KMS-11 (cell line): ENCODE data around the gene OR2T4.

Source experiments
- H2AFZ ChIP-seq: fragments of 200-600 bp; sonication (generic); 2 replicates; pipeline ENCODE4 v1.6.1; 2016; ENCODE audit warnings: antibody characterized with exemption, mixed run types, low read depth
- H3K27ac ChIP-seq: fragments of 200-600 bp; sonication (generic); 2 replicates; pipeline ENCODE4 v1.6.1; 2016; ENCODE audit warnings: mild to moderate bottlenecking, mixed run types
- H3K27me3 ChIP-seq: fragments of 200-600 bp; sonication (generic); 2 replicates; pipeline ENCODE4 v1.6.1; 2017; ENCODE audit warnings: mild to moderate bottlenecking, low read depth, mixed run types, moderate library complexity; ENCODE audit not compliant: insufficient read depth
- H3K36me3 ChIP-seq: fragments of 200-600 bp; sonication (generic); 2 replicates; pipeline ENCODE4 v1.6.1; 2017; ENCODE audit warnings: mild to moderate bottlenecking, mixed run types; ENCODE audit not compliant: insufficient read depth
- H3K4me1 ChIP-seq: fragments of 200-600 bp; sonication (generic); 2 replicates; pipeline ENCODE4 v1.6.1; 2016; ENCODE audit warnings: mild to moderate bottlenecking, low read depth, mixed run types; ENCODE audit not compliant: poor library complexity, severe bottlenecking
- H3K4me2 ChIP-seq: fragments of 200-600 bp; sonication (generic); 2 replicates; pipeline ENCODE4 v1.7.0; 2016; ENCODE audit warnings: mild to moderate bottlenecking, mixed run types
- H3K4me3 ChIP-seq: fragments of 200-600 bp; sonication (generic); IDR thresholded peaks from 2 replicates; pipeline ENCODE4 v1.6.1; 2017; ENCODE audit warnings: low read depth, low read length, mixed read lengths; ENCODE audit not compliant: insufficient read depth
- H3K79me2 ChIP-seq: fragments of 200-600 bp; sonication (generic); 2 replicates; pipeline ENCODE4 v1.6.1; 2016; ENCODE audit warnings: low read depth, mixed run types; ENCODE audit not compliant: insufficient read depth
- H3K9ac ChIP-seq: fragments of 200-600 bp; sonication (generic); 2 replicates; pipeline ENCODE4 v1.6.1; 2016; ENCODE audit warnings: mild to moderate bottlenecking, mixed run types
- H4K20me1 ChIP-seq: fragments of 200-600 bp; sonication (generic); 2 replicates; pipeline ENCODE4 v1.6.1; 2016; ENCODE audit warnings: mild to moderate bottlenecking, mixed run types; ENCODE audit not compliant: insufficient read depth
- TF ChIP-seq, protein P1 (sequence below): fragments of 200-600 bp; sonication (generic); conservative IDR thresholded peaks from 2 replicates; pipeline ENCODE4 v1.6.1; 2017; ENCODE audit warnings: low read depth, mild to moderate bottlenecking, antibody characterized with exemption, low read length, moderate library complexity, mixed read lengths

The OR2T4 gene

GRCh38 chr1:248375446-248375845 lies 14.0 kb downstream of the OR2T4 start, which contains the start of gene OR2T6:
Gene OR2T6, plus strand, starts transcription at chr1:248375746. Its CDS starts 11,863 bp downstream, at chr1:248387609.
- H3K4me1 ChIP-seq: no peaks in the 10 kb centered on the region
- H3K79me2 ChIP-seq: no peaks in the 10 kb centered on the region
- H3K36me3 ChIP-seq: no peaks in the 10 kb centered on the region
- no peak within 1 kb of the TSS for H3K4me3 ChIP-seq
- H3K27me3 ChIP-seq: no peaks in the 10 kb centered on the region
- no peak within 1 kb of the TSS for H3K9ac ChIP-seq
- no peak within 1 kb of the TSS for H3K27ac ChIP-seq
- H4K20me1 ChIP-seq: no peaks in the 10 kb centered on the region
- TF ChIP-seq, protein P1, sequence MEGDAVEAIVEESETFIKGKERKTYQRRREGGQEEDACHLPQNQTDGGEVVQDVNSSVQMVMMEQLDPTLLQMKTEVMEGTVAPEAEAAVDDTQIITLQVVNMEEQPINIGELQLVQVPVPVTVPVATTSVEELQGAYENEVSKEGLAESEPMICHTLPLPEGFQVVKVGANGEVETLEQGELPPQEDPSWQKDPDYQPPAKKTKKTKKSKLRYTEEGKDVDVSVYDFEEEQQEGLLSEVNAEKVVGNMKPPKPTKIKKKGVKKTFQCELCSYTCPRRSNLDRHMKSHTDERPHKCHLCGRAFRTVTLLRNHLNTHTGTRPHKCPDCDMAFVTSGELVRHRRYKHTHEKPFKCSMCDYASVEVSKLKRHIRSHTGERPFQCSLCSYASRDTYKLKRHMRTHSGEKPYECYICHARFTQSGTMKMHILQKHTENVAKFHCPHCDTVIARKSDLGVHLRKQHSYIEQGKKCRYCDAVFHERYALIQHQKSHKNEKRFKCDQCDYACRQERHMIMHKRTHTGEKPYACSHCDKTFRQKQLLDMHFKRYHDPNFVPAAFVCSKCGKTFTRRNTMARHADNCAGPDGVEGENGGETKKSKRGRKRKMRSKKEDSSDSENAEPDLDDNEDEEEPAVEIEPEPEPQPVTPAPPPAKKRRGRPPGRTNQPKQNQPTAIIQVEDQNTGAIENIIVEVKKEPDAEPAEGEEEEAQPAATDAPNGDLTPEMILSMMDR: no peak
- no peak within 1 kb of the TSS for H3K4me2 ChIP-seq
- H2AFZ ChIP-seq: no peak within 1 kb of the TSS

DNA sequence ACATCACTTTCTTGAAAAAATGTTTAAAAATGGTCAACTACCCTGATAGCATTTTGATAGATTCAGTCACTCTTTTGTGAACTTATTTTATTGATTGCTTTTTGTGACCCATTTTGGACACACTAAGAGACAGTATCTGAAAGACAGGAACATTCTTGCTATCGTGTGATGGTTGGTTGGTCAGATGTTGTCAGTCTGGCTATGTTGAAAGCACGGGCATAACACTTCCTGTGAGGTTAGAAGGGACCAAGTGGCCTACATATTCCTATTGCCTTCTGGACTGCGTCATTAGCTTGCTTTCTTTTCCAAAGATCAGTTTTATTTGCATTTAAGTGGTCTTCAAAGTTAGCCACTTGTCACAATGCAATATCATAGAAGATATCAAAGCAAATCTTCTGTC lies 15.5 kb downstream of the OR2T4 start:
- Histone ChIP-seq H3K4me2 (no peak overlapping the region), H3K79me2 (no peaks in the 10 kb centered on the region), H3K27me3 (no peaks in the 10 kb centered on the region), H3K4me1 (no peaks in the 10 kb centered on the region), H3K27ac (no peak overlapping the region), H2AFZ (no peak overlapping the region), H3K4me3 (no peak overlapping the region), H3K9ac (no peak overlapping the region), H3K36me3 (no peaks in the 10 kb centered on the region), H4K20me1 (no peaks in the 10 kb centered on the region)
- TF ChIP-seq, protein P1: no peak

GRCh38 chr1:248380854-248381253 lies 19.4 kb downstream of the OR2T4 start:
- no peak overlapping the region for H3K4me3 ChIP-seq
- H2AFZ ChIP-seq: no peak overlapping the region
- H3K27ac ChIP-seq: no peak overlapping the region
- no peaks in the 10 kb centered on the region for H3K4me1 ChIP-seq
- H3K27me3 ChIP-seq: no peaks in the 10 kb centered on the region
- H3K36me3 ChIP-seq: no peaks in the 10 kb centered on the region
- no peaks in the 10 kb centered on the region for H3K79me2 ChIP-seq
- H3K9ac ChIP-seq: no peak overlapping the region
- TF ChIP-seq, protein P1: no peak
- no peaks in the 10 kb centered on the region for H4K20me1 ChIP-seq
- H3K4me2 ChIP-seq: no peak overlapping the region

DNA sequence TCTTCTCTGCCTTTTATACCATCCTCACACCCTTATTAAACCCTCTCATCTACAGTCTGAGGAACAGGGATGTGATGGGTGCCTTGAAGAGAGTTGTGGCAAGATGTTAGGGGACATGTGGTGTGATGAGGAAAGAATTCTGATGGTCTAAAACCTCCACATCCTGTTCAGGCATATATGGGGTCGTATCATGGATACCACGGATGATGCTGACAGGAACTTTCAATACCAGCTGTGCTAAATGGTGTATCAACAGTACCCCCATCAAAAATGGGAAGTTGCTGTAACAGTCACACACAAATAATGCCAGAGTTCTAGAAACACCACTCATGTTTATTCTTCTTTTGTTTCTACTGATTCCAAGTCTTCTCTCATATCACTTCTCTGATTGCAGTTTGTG lies 27.0 kb downstream of the OR2T4 start:
- H3K36me3 ChIP-seq: no peaks in the 10 kb centered on the region
- no peak overlapping the region for H3K9ac ChIP-seq
- H3K4me2 ChIP-seq: no peak overlapping the region
- H3K27ac ChIP-seq: no peak overlapping the region
- no peaks in the 10 kb centered on the region for H4K20me1 ChIP-seq
- TF ChIP-seq, protein P1: no peak
- no peaks in the 10 kb centered on the region for H3K27me3 ChIP-seq
- no peak overlapping the region for H3K4me3 ChIP-seq
- no peaks in the 10 kb centered on the region for H3K4me1 ChIP-seq
- H2AFZ ChIP-seq: no peak overlapping the region
- no peaks in the 10 kb centered on the region for H3K79me2 ChIP-seq
